ENCODE data around the gene OCEL1. TPM values are rescaled to one million over a fixed set of nuclear protein-coding genes. Genes with fewer than 3 reads are reported as not detected.

Gene OCEL1
- total RNA-seq, 4 donors from 2014 or later = 9.7 to 33.5 (median 21.8) TPM

- intact Hi-C loops (cut with DNase I) = no loop called here
- 43 to 47% methylated on average over 7 to 11 of the region's 11 CpGs for WGBS, 2 donors
- Histone ChIP-seq H3K4me3 (replicated peaks in 1 of 3) (peak overlapping the region in 1 of 3 donors; percentile 41), H3K27me3 (no peaks in the 10 kb centered on the region), H3K36me3 (peaks cover 0 to 17% of the 10 kb centered on the region in 2 donors), H3K4me1 (peaks cover 15 to 22% of the 10 kb centered on the region in 2 donors), H3K27ac (peak overlapping the region in 2 of 3 donors; percentile 31 to 72), H3K9me3 (no peaks in the 10 kb centered on the region)
- TF ChIP-seq POLR2A (IDR thresholded peaks at IDR 0.05) (no peak), CTCF (IDR thresholded peaks at IDR 0.05) (no peak)
- peak; percentile 49 to 59 for DNase-seq
Observed at GRCh38 chr19:17234911-17235299, 8.9 kb downstream of the OCEL1 start.

GRCh38 chr19:17235300-17235970 lies 9.4 kb downstream of the OCEL1 start:
- 0 to 11% methylated on average over 13 to 20 of the region's 80 CpGs for WGBS, 2 donors
- Histone ChIP-seq H3K36me3 (peaks cover 0 to 17% of the 10 kb centered on the region in 2 donors), H3K9me3 (no peaks in the 10 kb centered on the region), H3K4me1 (peaks cover 15 to 22% of the 10 kb centered on the region in 2 donors), H3K4me3 (replicated peaks in 1 of 3) (peak overlapping the region in 1 of 3 donors; percentile 41), H3K27me3 (no peaks in the 10 kb centered on the region), H3K27ac (peak overlapping the region; percentile 16 to 72 (median 31))
- peak; percentile 82 to 83 for DNase-seq
- intact Hi-C loops (cut with DNase I) = no loop called here
- TF ChIP-seq CTCF (IDR thresholded peaks at IDR 0.05) (peak in 3 of 6 experiments; percentile 49 to 72 (median 51)), POLR2A (IDR thresholded peaks at IDR 0.05) (peak in 1 of 2 donors; percentile 8)

- WGBS, 2 donors = 19 to 26% methylated on average over 6 to 9 of the region's 27 CpGs
- intact Hi-C loops (cut with DNase I) = no loop called here
Observed at GRCh38 chr19:17235971-17236777, 10.1 kb downstream of the OCEL1 start.

GRCh38 chr19:17236811-17237543 lies 11.0 kb downstream of the OCEL1 start:
- TF ChIP-seq CTCF (IDR thresholded peaks at IDR 0.05) = no peak
- no peak for TF ChIP-seq POLR2A (IDR thresholded peaks at IDR 0.05)
- 89 to 90% methylated on average over 18 of the region's 18 CpGs for WGBS, 2 donors
- Histone ChIP-seq H3K4me3 (replicated peaks in 1 of 3) (no peak overlapping the region), H3K27ac (no peak overlapping the region), H3K27me3 (no peaks in the 10 kb centered on the region), H3K4me1 (peaks cover 22 to 31% of the 10 kb centered on the region in 2 donors), H3K9me3 (no peaks in the 10 kb centered on the region), H3K36me3 (peaks cover 0 to 12% of the 10 kb centered on the region in 2 donors)
- intact Hi-C loops (cut with DNase I) = no loop called here
- DNase-seq = no peak

More at GRCh38 chr19:17235971-17236777, 10.1 kb downstream of the OCEL1 start:
- H3K4me3 ChIP-seq (replicated peaks in 1 of 3) = peak overlapping the region in 1 of 3 donors; percentile 41
- TF ChIP-seq POLR2A (IDR thresholded peaks at IDR 0.05) (no peak), CTCF (IDR thresholded peaks at IDR 0.05) (no peak)
- peak overlapping the region in 2 of 3 donors; percentile 31 to 72 for H3K27ac ChIP-seq
- H3K27me3 ChIP-seq = no peaks in the 10 kb centered on the region
- peaks cover 15 to 23% of the 10 kb centered on the region in 2 donors for H3K4me1 ChIP-seq
- peak in 1 of 2 donors; percentile 38 for DNase-seq
- peaks cover 0 to 17% of the 10 kb centered on the region in 2 donors for H3K36me3 ChIP-seq
- no peaks in the 10 kb centered on the region for H3K9me3 ChIP-seq
